AG04450 (cell line): ENCODE data around the gene RPS6KA4. TPM values are rescaled to one million over a fixed set of nuclear protein-coding genes. Genes with fewer than 3 reads are reported as not detected.

Source experiments
- CTCF ChIA-PET: fragments of 300-600, 350-600 bp; formaldehyde crosslinking; extraction: SDS; loops from one replicate; lab custom pipeline; 2022; ENCODE audit warnings: antibody characterized with exemption, inconsistent platforms; lab: Charles Lee
- POLR2A ChIA-PET: fragments of 350-600 bp; formaldehyde crosslinking; extraction: SDS; loops from one replicate; lab custom pipeline; 2021; ENCODE audit warnings: antibody characterized with exemption, inconsistent platforms; lab: Yijun Ruan, JAX
- DNase-seq: peaks from one replicate; pipeline ENCODE4 v3.0.0-alpha.2; 2011; ENCODE audit warnings: low read depth, low spot score
- H3K27ac ChIP-seq: one replicate; pipeline ENCODE4 v1.5.1; 2012; ENCODE audit warnings: low read depth, low read length, control low read depth
- H3K27me3 ChIP-seq: one replicate; pipeline ENCODE4 v1.6.0; 2012; ENCODE audit warnings: low read length; ENCODE audit not compliant: control insufficient read depth, insufficient read depth
- H3K4me3 ChIP-seq: 2 replicates; pipeline ENCODE4 v1.5.1; 2011; ENCODE audit warnings: mild to moderate bottlenecking, low read depth, low read length, control low read depth
- H3K9me3 ChIP-seq: 2 replicates; pipeline ENCODE4 v1.5.1; 2012; ENCODE audit warnings: low read length; ENCODE audit not compliant: control insufficient read depth, insufficient read depth
- CTCF ChIP-seq: IDR thresholded peaks from 2 replicates; pipeline ENCODE4 v1.5.1; 2011; ENCODE audit warnings: low read depth, low read length, control low read depth, inconsistent platforms
- polyA plus RNA-seq: library from polyadenylated mRNA; depleted of rRNA; stranded (reverse); fragments of >200 nt; gene quantifications from 2 replicates; pipeline ENCODE4 v1.2.3, GENCODE V29; 2011

Gene RPS6KA4
- polyA plus RNA-seq, 1 experiment = 21.9 TPM

GRCh38 chr11:64409707-64410403 is 50.9 kb downstream of the RPS6KA4 start:
- H3K27ac ChIP-seq = no peak overlapping the region
- peaks cover 22% of the 10 kb centered on the region for H3K27me3 ChIP-seq
- no peak for TF ChIP-seq CTCF
- ChIA-PET CTCF (interaction anchor here (0.6 to 1.6 kb wide), 3 partner anchors 39 to 279 kb away, joined by 3 to 6 read pairs (median 5); no protein-coding TSS in a partner anchor), POLR2A (no interaction called here)
- H3K4me3 ChIP-seq = no peak overlapping the region
- no peaks in the 10 kb centered on the region for H3K9me3 ChIP-seq
- DNase-seq = no peak

- ChIA-PET POLR2A (no interaction called here), CTCF (interaction anchor here (1.4 to 1.6 kb wide), 2 partner anchors 39 to 55 kb away, joined by 3 to 6 read pairs; no protein-coding TSS in a partner anchor)
- no peak for DNase-seq
- no peaks in the 10 kb centered on the region for H3K9me3 ChIP-seq
- no peak for TF ChIP-seq CTCF
- H3K4me3 ChIP-seq = no peak overlapping the region
- no peak overlapping the region for H3K27ac ChIP-seq
- H3K27me3 ChIP-seq = peaks cover 24% of the 10 kb centered on the region
Measured at GRCh38 chr11:64410404-64410734, 51.4 kb downstream of the RPS6KA4 start.

GRCh38 chr11:64413417-64413816 is 54.5 kb downstream of the RPS6KA4 start:
- H3K27me3 ChIP-seq = peaks cover 16% of the 10 kb centered on the region
- no peaks in the 10 kb centered on the region for H3K9me3 ChIP-seq
- no peak for DNase-seq
- TF ChIP-seq CTCF = no peak
- CTCF ChIA-PET = no interaction called here
- H3K4me3 ChIP-seq = no peak overlapping the region
- POLR2A ChIA-PET = no interaction called here
- H3K27ac ChIP-seq = no peak overlapping the region

GRCh38 chr11:64415286-64415685 is 56.3 kb downstream of the RPS6KA4 start:
- CTCF ChIA-PET = interaction anchor here (1.1 kb wide), 1 partner anchor 34 kb away, joined by 5 read pairs; no protein-coding TSS in a partner anchor
- no peak for DNase-seq

More at GRCh38 chr11:64415286-64415685, 56.3 kb downstream of the RPS6KA4 start:
- Histone ChIP-seq H3K9me3 (no peaks in the 10 kb centered on the region; the same call in 1 of the 2 replicates), H3K27me3 (peaks cover 13% of the 10 kb centered on the region), H3K4me3 (no peak overlapping the region), H3K27ac (no peak overlapping the region)
- POLR2A ChIA-PET = no interaction called here
- no peak for TF ChIP-seq CTCF
